Neural progenitor cell (in vitro differentiated cells): Measurements from ENCODE around the gene ZNF324B. TPM values are rescaled to one million over a fixed set of nuclear protein-coding genes. Genes with fewer than 3 reads are reported as not detected.

ENCODE experiments used
- DNase-seq: peaks from one replicate; pipeline ENCODE4 v3.0.0-alpha.2; 2016; ENCODE audit warnings: low spot score
- H2AFZ ChIP-seq: fragments of 200-600 bp; sonication (generic); replicated peaks from 2 replicates; pipeline ENCODE4 v1.6.1; 2016; ENCODE audit warnings: antibody characterized with exemption
- H3F3A ChIP-seq: fragments of 200-600 bp; sonication (generic); 2 replicates; pipeline ENCODE4 v1.6.1; 2016; ENCODE audit warnings: antibody characterized with exemption, low read depth
- H3K27ac ChIP-seq: fragments of 200-600 bp; sonication (generic); 2 replicates; pipeline ENCODE4 v1.5.1; 2016; ENCODE audit warnings: mild to moderate bottlenecking
- H3K27me3 ChIP-seq: fragments of 200-600 bp; sonication (generic); 2 replicates; pipeline ENCODE4 v1.6.1; 2016; ENCODE audit warnings: mild to moderate bottlenecking, moderate library complexity
- H3K36me3 ChIP-seq: fragments of 200-600 bp; sonication (generic); 2 replicates; pipeline ENCODE4 v1.5.1; 2016
- H3K4me1 ChIP-seq: fragments of 200-600 bp; sonication (generic); 2 replicates; pipeline ENCODE4 v1.6.1; 2016; ENCODE audit warnings: mixed run types
- H3K4me2 ChIP-seq: fragments of 200-600 bp; sonication (generic); 2 replicates; pipeline ENCODE4 v1.6.1; 2016
- H3K4me3 ChIP-seq: fragments of 200-600 bp; sonication (generic); 2 replicates; pipeline ENCODE4 v1.5.1; 2016
- H3K79me2 ChIP-seq: fragments of 200-600 bp; sonication (generic); 2 replicates; pipeline ENCODE4 v1.6.1; 2016; ENCODE audit warnings: low read depth
- H3K9ac ChIP-seq: fragments of 200-600 bp; sonication (generic); 2 replicates; pipeline ENCODE4 v1.6.1; 2016
- H3K9me3 ChIP-seq: fragments of 200-600 bp; sonication (generic); 2 replicates; pipeline ENCODE4 v1.5.1; 2016; ENCODE audit warnings: low read depth
- H4K20me1 ChIP-seq: fragments of 200-600 bp; sonication (generic); 2 replicates; pipeline ENCODE4 v1.6.1; 2016; ENCODE audit warnings: low read depth
- H3K27ac Mint-ChIP-seq: 3 replicates; pipeline ENCODE4 v1.8.0; 2021; ENCODE audit warnings: mixed read lengths
- H3K27me3 Mint-ChIP-seq: 2 replicates; pipeline ENCODE4 v1.8.0; 2022; ENCODE audit warnings: low read depth, mild to moderate bottlenecking, inconsistent platforms, moderate library complexity, mixed read lengths; ENCODE audit not compliant: insufficient read depth
- H3K36me3 Mint-ChIP-seq: 3 replicates; pipeline ENCODE4 v1.8.0; 2021; ENCODE audit warnings: mixed read lengths
- H3K4me1 Mint-ChIP-seq: 3 replicates; pipeline ENCODE4 v1.8.0; 2021; ENCODE audit warnings: mixed read lengths
- H3K4me3 Mint-ChIP-seq: 3 replicates; pipeline ENCODE4 v1.8.0; 2021; ENCODE audit warnings: mild to moderate bottlenecking, moderate library complexity, mixed read lengths
- H3K9me3 Mint-ChIP-seq: 3 replicates; pipeline ENCODE4 v1.8.0; 2020; ENCODE audit warnings: mixed read lengths
- EZH2 ChIP-seq: fragments of 200-600 bp; sonication (generic); IDR thresholded peaks from 2 replicates; pipeline ENCODE4 v1.6.1; 2017; ENCODE audit warnings: antibody characterized with exemption, mild to moderate bottlenecking, moderate library complexity
- EZH2phosphoT487 ChIP-seq: fragments of 200-600 bp; sonication (generic); IDR thresholded peaks from 2 replicates; pipeline ENCODE4 v1.6.1; 2017; ENCODE audit warnings: antibody characterized with exemption
- total RNA-seq: library from RNA; depleted of rRNA; stranded (reverse); fragments of >200 nt; gene quantifications from 2 replicates; pipeline ENCODE4 v1.2.3, GENCODE V29; 2015; ENCODE audit warnings: low replicate concordance
- TF ChIP-seq, protein P1 (sequence below): fragments of 200-600 bp; sonication (generic); IDR thresholded peaks from 2 replicates; pipeline ENCODE4 v1.5.1; 2017; ENCODE audit warnings: antibody characterized with exemption, mild to moderate bottlenecking

Gene ZNF324B
- total RNA-seq, 1 donor from 2014 or later = 3.2 TPM

DNA sequence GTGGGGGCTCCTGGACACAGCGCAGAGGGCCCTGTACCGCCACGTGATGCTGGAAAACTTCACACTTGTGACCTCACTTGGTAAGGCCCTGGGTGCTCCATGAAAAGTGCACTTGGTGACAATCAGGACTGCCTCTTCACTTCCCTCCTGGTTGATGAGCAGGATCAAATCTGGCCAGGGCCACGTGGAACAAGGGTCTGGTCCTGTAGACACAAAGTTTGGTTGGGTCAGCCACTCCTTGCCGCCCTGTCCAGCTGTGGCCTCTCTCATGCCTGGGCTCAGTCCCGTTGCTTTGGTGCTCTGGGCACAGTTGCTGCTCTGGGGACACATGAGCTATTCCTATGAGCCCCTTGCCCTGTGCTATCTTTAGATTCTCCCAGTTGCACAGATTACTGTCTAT is 2.3 kb downstream of the ZNF324B start:
- Histone ChIP-seq H2AFZ (no peak overlapping the region), H4K20me1 (no peaks in the 10 kb centered on the region), H3K36me3 (no peaks in the 10 kb centered on the region), H3K27ac (no peak overlapping the region), H3K27me3 (peaks cover 32% of the 10 kb centered on the region), H3K9ac (no peak overlapping the region), H3F3A (no peaks in the 10 kb centered on the region), H3K79me2 (no peaks in the 10 kb centered on the region), H3K4me2 (no peak overlapping the region), H3K9me3 (peaks cover 2% of the 10 kb centered on the region), H3K4me1 (no peaks in the 10 kb centered on the region), H3K4me3 (no peak overlapping the region)
- no peak overlapping the region for H3K27ac Mint-ChIP-seq
- peaks cover 15% of the 10 kb centered on the region for H3K36me3 Mint-ChIP-seq
- TF ChIP-seq, protein P1, sequence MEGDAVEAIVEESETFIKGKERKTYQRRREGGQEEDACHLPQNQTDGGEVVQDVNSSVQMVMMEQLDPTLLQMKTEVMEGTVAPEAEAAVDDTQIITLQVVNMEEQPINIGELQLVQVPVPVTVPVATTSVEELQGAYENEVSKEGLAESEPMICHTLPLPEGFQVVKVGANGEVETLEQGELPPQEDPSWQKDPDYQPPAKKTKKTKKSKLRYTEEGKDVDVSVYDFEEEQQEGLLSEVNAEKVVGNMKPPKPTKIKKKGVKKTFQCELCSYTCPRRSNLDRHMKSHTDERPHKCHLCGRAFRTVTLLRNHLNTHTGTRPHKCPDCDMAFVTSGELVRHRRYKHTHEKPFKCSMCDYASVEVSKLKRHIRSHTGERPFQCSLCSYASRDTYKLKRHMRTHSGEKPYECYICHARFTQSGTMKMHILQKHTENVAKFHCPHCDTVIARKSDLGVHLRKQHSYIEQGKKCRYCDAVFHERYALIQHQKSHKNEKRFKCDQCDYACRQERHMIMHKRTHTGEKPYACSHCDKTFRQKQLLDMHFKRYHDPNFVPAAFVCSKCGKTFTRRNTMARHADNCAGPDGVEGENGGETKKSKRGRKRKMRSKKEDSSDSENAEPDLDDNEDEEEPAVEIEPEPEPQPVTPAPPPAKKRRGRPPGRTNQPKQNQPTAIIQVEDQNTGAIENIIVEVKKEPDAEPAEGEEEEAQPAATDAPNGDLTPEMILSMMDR = no peak
- TF ChIP-seq EZH2 = no peak
- no peak for TF ChIP-seq EZH2phosphoT487
- H3K27me3 Mint-ChIP-seq = peaks cover 9% of the 10 kb centered on the region
- peaks cover 12% of the 10 kb centered on the region for H3K4me1 Mint-ChIP-seq
- DNase-seq = no peak
- H3K4me3 Mint-ChIP-seq = no peak overlapping the region
- peaks cover 10% of the 10 kb centered on the region for H3K9me3 Mint-ChIP-seq

DNA sequence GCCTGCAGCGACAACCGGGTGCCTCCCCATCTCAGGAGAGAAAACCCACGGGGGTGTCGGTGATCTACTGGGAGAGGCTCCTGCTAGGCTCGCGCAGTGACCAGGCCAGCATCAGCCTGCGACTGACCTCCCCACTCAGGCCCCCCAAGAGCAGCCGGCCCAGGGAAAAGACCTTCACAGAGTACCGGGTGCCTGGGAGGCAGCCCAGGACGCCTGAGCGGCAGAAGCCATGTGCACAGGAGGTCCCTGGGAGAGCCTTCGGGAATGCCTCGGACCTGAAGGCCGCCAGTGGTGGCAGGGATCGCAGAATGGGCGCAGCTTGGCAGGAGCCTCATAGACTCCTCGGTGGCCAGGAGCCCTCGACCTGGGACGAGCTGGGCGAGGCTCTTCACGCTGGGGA is 3.9 kb downstream of the ZNF324B start:
- Mint-ChIP-seq H3K4me1 (peaks cover 12% of the 10 kb centered on the region), H3K27ac (no peak overlapping the region), H3K27me3 (peaks cover 5% of the 10 kb centered on the region), H3K4me3 (no peak overlapping the region), H3K36me3 (peaks cover 18% of the 10 kb centered on the region), H3K9me3 (no peaks in the 10 kb centered on the region)
- no peak overlapping the region for H3K4me3 ChIP-seq
- no peaks in the 10 kb centered on the region for H3F3A ChIP-seq
- H3K9ac ChIP-seq = no peak overlapping the region
- TF ChIP-seq, protein P1 = no peak
- H3K27me3 ChIP-seq = peaks cover 20% of the 10 kb centered on the region
- no peak overlapping the region for H3K27ac ChIP-seq
- H3K9me3 ChIP-seq = no peaks in the 10 kb centered on the region
- no peak overlapping the region for H3K4me2 ChIP-seq
- H3K4me1 ChIP-seq = no peaks in the 10 kb centered on the region
- no peaks in the 10 kb centered on the region for H3K79me2 ChIP-seq
- no peak overlapping the region for H2AFZ ChIP-seq
- no peaks in the 10 kb centered on the region for H3K36me3 ChIP-seq
- DNase-seq = no peak
- no peaks in the 10 kb centered on the region for H4K20me1 ChIP-seq

DNA sequence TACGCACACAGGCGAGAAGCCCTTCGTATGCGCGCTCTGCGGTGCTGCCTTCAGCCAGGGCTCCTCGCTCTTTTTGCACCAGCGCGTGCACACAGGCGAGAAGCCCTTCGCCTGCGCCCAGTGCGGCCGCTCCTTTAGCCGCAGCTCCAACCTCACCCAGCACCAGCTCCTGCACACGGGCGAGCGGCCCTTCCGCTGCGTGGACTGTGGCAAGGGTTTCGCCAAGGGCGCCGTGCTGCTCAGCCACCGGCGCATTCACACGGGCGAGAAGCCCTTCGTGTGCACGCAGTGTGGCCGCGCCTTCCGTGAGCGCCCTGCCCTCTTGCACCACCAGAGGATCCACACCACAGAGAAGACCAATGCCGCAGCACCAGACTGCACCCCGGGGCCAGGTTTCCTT is 4.7 kb downstream of the ZNF324B start:
- no peaks in the 10 kb centered on the region for H4K20me1 ChIP-seq
- H3K27ac Mint-ChIP-seq = no peak overlapping the region
- H3K27me3 Mint-ChIP-seq = peaks cover 5% of the 10 kb centered on the region
- no peak for DNase-seq
- H3K9ac ChIP-seq = no peak overlapping the region
- no peak overlapping the region for H3K4me3 Mint-ChIP-seq
- H3F3A ChIP-seq = no peaks in the 10 kb centered on the region
- H3K36me3 ChIP-seq = no peaks in the 10 kb centered on the region
- H3K4me1 Mint-ChIP-seq = peaks cover 6% of the 10 kb centered on the region
- H3K27ac ChIP-seq = no peak overlapping the region
- TF ChIP-seq EZH2phosphoT487 = no peak
- TF ChIP-seq EZH2 = no peak
- TF ChIP-seq, protein P1 = no peak
- H3K27me3 ChIP-seq = peaks cover 12% of the 10 kb centered on the region
- H3K4me1 ChIP-seq = no peaks in the 10 kb centered on the region
- H3K9me3 ChIP-seq = no peaks in the 10 kb centered on the region
- H3K79me2 ChIP-seq = no peaks in the 10 kb centered on the region
- peaks cover 18% of the 10 kb centered on the region for H3K36me3 Mint-ChIP-seq
- H3K4me3 ChIP-seq = no peak overlapping the region
- H3K4me2 ChIP-seq = no peak overlapping the region
- no peak overlapping the region for H2AFZ ChIP-seq
- H3K9me3 Mint-ChIP-seq = no peaks in the 10 kb centered on the region

DNA sequence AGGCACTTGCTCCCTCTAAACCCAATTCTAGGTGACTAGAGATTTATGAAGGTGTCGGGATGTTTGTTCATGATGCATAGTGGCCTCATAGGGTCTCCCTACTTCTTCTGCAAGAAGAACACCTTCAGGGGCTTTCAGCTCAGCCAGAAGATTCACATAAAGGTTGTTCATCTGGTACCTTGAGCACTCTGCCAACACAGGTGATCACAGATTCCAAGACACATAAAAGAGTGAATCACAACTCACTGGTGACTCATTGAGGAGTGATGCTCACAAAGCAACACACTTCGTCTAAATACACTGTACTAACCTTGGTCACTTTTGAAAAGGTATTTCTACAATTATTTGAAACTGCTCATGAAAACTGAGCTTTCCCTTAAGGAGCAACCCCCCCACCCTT is 8.6 kb downstream of the ZNF324B start:
- Histone ChIP-seq H3K4me2 (no peak overlapping the region), H3K4me1 (no peaks in the 10 kb centered on the region), H3K4me3 (no peak overlapping the region), H3K36me3 (no peaks in the 10 kb centered on the region), H3K9me3 (no peaks in the 10 kb centered on the region), H3K79me2 (no peaks in the 10 kb centered on the region), H3K27me3 (no peaks in the 10 kb centered on the region), H3K27ac (no peak overlapping the region), H4K20me1 (no peaks in the 10 kb centered on the region), H3F3A (no peaks in the 10 kb centered on the region), H3K9ac (no peak overlapping the region), H2AFZ (no peak overlapping the region)
- Mint-ChIP-seq H3K9me3 (no peaks in the 10 kb centered on the region), H3K4me3 (no peak overlapping the region), H3K27me3 (peaks cover 2% of the 10 kb centered on the region), H3K4me1 (no peaks in the 10 kb centered on the region), H3K27ac (no peak overlapping the region), H3K36me3 (peaks cover 11% of the 10 kb centered on the region)
- no peak for DNase-seq
- TF ChIP-seq EZH2 = no peak
- TF ChIP-seq, protein P1 = no peak
- no peak for TF ChIP-seq EZH2phosphoT487
